Sigmoid colon (tissue), 7 donors: ENCODE data around the gene EEFSEC. TPM values are rescaled to one million over a fixed set of nuclear protein-coding genes. Genes with fewer than 3 reads are reported as not detected.
A peak's percentile ranks its signal among the peaks of the same experiment; 100 is the strongest.

ENCODE experiments used
- DNase-seq: peaks from one replicate; pipeline ENCODE4 v3.0.0-alpha.2; 2019
- H3K27ac ChIP-seq, 4 donors: fragments of 200-600 bp; sonication (generic); one replicate each; pipeline ENCODE4 v1.5.1; 2016 to 2019; ENCODE audit warnings: mild to moderate bottlenecking in 1 of 4
- H3K27me3 ChIP-seq, 3 donors: fragments of 200-600 bp; sonication (generic); one replicate each; pipeline ENCODE4 v1.5.1; 2019; ENCODE audit warnings: mild to moderate bottlenecking in 1 of 3
- H3K36me3 ChIP-seq, 4 donors: fragments of 200-600 bp; sonication (generic); one replicate each; pipeline ENCODE4 v1.5.1; 2016 to 2019
- H3K4me1 ChIP-seq, 4 donors: fragments of 200-600 bp; sonication (generic); one replicate each; pipeline ENCODE4 v1.5.1; 2017 to 2019
- H3K4me3 ChIP-seq, 4 donors: fragments of 200-600 bp; sonication (generic); one replicate each; pipeline ENCODE4 v1.5.1; 2017 to 2019; ENCODE audit warnings: mild to moderate bottlenecking in 2 of 4, moderate library complexity in 1 of 4
- H3K9me3 ChIP-seq, 4 donors: fragments of 200-600 bp in 3 of 4; sonication (generic) in 3 of 4; one replicate each; pipeline versions ENCODE4 v1.5.1 to v1.6.1; 2013 to 2019
- EP300 ChIP-seq, 4 donors: sonication (generic); formaldehyde crosslinking; IDR thresholded peaks; one replicate each; pipeline ENCODE4 v1.6.1; 2017; ENCODE audit warnings: antibody characterized with exemption in 4 of 4
- POLR2A ChIP-seq, 2 donors: fragments of 450-650 bp; IDR thresholded peaks; one replicate each; pipeline ENCODE4 v1.6.1; 2016; ENCODE audit warnings: antibody characterized with exemption in 2 of 2, mild to moderate bottlenecking in 2 of 2, moderate library complexity in 2 of 2
- POLR2AphosphoS5 ChIP-seq, 4 donors: sonication (generic); formaldehyde crosslinking; IDR thresholded peaks; one replicate each; pipeline ENCODE4 v1.6.1; 2017; ENCODE audit warnings: antibody characterized with exemption in 4 of 4
- WGBS, 2 donors: extraction: QIAGEN DNeasy Blood & Tissue Kit; methylation state at CpG; one replicate each; pipeline ENCODE4 v1.1.7; 2013; 5-methylcytosine and 5-hydroxymethylcytosine counted together
- intact Hi-C: fragments of 100-400 bp; cut with DNase I; formaldehyde crosslinking; loops from one replicate; pipeline ENCODE4 v1.15.1; 2023
- polyA plus RNA-seq, 3 donors: library from polyadenylated mRNA; stranded (reverse); fragments of 200-250 nt; gene quantifications; one replicate each; pipeline ENCODE4 v1.2.3, GENCODE V29; 2013
- total RNA-seq, 4 donors: library from RNA; depleted of rRNA; stranded (reverse); fragments of >200 nt; gene quantifications; one replicate each; pipeline ENCODE4 v1.1.0, GENCODE V29; 2016
- TF ChIP-seq, protein P1 (sequence below), 4 experiments: fragments of 450-650 bp in 3 of 4; fragments of 200-600 bp in 1 of 4; IDR thresholded peaks; one replicate each; pipeline ENCODE4 v1.5.1; 2016 to 2019; ENCODE audit warnings: antibody characterized with exemption in 4 of 4, mild to moderate bottlenecking in 3 of 4, moderate library complexity in 2 of 4
- donor health status: healthy with polysubstance abuse.
- donor health status: Bipolar disorder and iron deficiency.
- donor health status: healthy.

The EEFSEC gene
- total and polyA plus RNA-seq, 7 donors, result 5.3 to 16.1 (median 12.2) TPM

DNA sequence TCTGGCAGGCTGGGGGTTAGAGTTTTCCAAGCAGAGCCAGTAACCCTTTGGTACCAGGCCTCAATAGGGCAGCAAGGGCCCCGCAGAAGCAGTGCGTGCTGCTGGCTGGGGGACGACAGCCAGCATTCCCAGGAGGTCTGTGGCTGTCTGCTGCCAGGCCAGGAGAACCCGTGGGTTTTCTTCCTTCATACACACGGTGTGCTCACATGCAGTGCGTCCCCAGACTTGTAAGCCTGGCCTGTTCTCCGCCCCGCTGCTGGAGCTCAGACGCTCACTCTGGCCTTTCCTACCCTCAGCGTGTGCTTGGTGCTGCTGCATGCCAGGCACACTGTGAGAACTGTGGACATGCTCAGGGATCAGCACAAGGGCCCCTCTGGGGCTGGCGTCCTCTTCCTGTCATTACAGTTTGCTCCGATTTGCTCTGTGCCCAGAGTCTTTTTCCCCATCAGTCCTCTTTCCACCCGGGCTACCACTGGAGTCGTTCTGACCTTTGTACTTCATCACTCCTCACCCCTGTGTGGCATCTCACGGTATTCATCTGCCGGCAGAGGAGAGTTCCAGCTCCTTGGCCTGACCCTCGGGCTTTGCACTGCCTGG, 163.9 kb downstream of the EEFSEC start:
- WGBS, 2 donors, result 83% methylated on average over 17 of the region's 17 CpGs
- Histone ChIP-seq H3K27me3 (no peaks in the 10 kb centered on the region), H3K4me1 (peaks cover 0 to 16% (median 6%) of the 10 kb centered on the region in 4 donors), H3K36me3 (peaks cover 0 to 8% (median 0%) of the 10 kb centered on the region in 4 donors), H3K27ac (no peak overlapping the region), H3K9me3 (no peaks in the 10 kb centered on the region), H3K4me3 (no peak overlapping the region)
- intact Hi-C loops, result no loop called here
- no peak for DNase-seq
- no peak for TF ChIP-seq POLR2A (IDR thresholded peaks at IDR 0.05)
- no peak for TF ChIP-seq EP300 (IDR thresholded peaks at IDR 0.05)
- TF ChIP-seq, protein P1, sequence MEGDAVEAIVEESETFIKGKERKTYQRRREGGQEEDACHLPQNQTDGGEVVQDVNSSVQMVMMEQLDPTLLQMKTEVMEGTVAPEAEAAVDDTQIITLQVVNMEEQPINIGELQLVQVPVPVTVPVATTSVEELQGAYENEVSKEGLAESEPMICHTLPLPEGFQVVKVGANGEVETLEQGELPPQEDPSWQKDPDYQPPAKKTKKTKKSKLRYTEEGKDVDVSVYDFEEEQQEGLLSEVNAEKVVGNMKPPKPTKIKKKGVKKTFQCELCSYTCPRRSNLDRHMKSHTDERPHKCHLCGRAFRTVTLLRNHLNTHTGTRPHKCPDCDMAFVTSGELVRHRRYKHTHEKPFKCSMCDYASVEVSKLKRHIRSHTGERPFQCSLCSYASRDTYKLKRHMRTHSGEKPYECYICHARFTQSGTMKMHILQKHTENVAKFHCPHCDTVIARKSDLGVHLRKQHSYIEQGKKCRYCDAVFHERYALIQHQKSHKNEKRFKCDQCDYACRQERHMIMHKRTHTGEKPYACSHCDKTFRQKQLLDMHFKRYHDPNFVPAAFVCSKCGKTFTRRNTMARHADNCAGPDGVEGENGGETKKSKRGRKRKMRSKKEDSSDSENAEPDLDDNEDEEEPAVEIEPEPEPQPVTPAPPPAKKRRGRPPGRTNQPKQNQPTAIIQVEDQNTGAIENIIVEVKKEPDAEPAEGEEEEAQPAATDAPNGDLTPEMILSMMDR (IDR thresholded peaks at IDR 0.05), result no peak
- TF ChIP-seq POLR2AphosphoS5 (IDR thresholded peaks at IDR 0.05), result no peak

DNA sequence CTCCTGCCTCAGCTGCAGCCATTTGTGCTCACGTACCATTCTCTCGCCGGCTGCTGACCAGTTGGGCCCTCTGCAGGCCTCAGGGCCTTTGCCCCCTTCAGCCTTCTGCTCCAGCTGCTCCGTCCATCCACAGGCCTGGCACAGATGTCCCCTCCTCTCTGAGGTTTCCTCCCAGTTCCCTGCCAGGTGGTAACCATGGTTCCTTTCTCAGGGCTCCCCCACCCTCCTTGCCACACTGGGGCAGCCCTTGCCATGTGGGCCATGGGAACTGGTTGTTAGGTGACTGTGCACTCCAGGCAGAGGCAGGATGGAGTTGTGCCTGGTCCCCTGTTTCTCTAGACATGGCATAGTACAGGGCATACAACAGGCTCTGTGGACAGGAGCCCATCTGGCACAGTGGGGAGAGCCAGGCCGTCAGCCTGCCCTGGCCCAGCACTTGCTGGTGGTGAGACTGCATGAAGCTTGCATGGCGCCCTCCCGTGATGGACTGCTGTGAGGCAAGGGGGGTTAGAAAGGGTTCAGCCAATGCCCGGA, 164.5 kb downstream of the EEFSEC start:
- Histone ChIP-seq H3K27ac (no peak overlapping the region), H3K4me3 (no peak overlapping the region), H3K4me1 (peaks cover 0 to 16% (median 6%) of the 10 kb centered on the region in 4 donors), H3K9me3 (no peaks in the 10 kb centered on the region), H3K27me3 (no peaks in the 10 kb centered on the region), H3K36me3 (peaks cover 0 to 8% (median 0%) of the 10 kb centered on the region in 4 donors)
- TF ChIP-seq, protein P1 (IDR thresholded peaks at IDR 0.05), result no peak
- TF ChIP-seq EP300 (IDR thresholded peaks at IDR 0.05), result no peak
- TF ChIP-seq POLR2A (IDR thresholded peaks at IDR 0.05), result no peak
- no peak for TF ChIP-seq POLR2AphosphoS5 (IDR thresholded peaks at IDR 0.05)
- intact Hi-C loops, result no loop called here
- DNase-seq, result no peak
- WGBS, 2 donors, result 95 to 96% methylated on average over 8 of the region's 8 CpGs

DNA sequence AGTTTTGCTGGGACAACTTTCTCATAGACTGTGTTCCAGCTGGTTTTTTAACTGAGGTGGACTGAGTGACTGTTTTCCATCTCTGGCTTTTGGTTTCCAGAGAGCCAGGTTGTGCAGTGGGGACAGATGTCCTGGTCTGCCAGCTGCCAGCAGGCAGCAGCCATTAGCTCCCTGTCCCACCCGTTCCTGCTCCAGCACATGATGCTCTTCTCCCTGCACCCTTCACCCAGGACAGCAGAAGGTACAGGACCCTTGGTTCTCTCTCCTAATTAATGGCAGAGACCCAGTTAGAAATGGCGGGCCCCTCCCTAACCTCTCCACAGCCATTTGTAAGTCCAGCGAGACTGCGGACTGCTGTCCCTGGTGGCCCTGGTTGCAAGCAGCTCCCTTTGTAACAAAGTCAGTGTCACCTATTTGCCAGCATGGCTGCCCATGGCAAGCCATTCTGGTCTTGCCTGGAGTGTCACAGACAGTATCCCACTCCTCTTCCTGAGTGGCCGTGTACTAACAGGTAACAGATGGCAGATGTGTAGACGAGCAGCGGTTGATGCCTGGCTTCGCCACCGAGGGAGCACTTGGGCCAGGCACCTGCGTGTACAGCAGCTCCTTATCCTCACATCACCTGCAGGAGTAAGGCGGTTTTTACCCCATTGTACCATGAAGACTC, 165.1 kb downstream of the EEFSEC start:
- no peak overlapping the region for H3K27ac ChIP-seq
- no peak overlapping the region for H3K4me3 ChIP-seq
- no peaks in the 10 kb centered on the region for H3K9me3 ChIP-seq
- WGBS, 2 donors, result 93 to 94% methylated on average over 11 of the region's 11 CpGs
- peak; percentile 33 for DNase-seq
- H3K36me3 ChIP-seq, result peaks cover 0 to 8% (median 0%) of the 10 kb centered on the region in 4 donors
- TF ChIP-seq POLR2AphosphoS5 (IDR thresholded peaks at IDR 0.05) (no peak), POLR2A (IDR thresholded peaks at IDR 0.05) (no peak), EP300 (IDR thresholded peaks at IDR 0.05) (no peak)
- TF ChIP-seq, protein P1 (IDR thresholded peaks at IDR 0.05), result no peak
- H3K4me1 ChIP-seq, result peaks cover 0 to 16% (median 6%) of the 10 kb centered on the region in 4 donors
- intact Hi-C loops, result no loop called here
- H3K27me3 ChIP-seq, result no peaks in the 10 kb centered on the region

DNA sequence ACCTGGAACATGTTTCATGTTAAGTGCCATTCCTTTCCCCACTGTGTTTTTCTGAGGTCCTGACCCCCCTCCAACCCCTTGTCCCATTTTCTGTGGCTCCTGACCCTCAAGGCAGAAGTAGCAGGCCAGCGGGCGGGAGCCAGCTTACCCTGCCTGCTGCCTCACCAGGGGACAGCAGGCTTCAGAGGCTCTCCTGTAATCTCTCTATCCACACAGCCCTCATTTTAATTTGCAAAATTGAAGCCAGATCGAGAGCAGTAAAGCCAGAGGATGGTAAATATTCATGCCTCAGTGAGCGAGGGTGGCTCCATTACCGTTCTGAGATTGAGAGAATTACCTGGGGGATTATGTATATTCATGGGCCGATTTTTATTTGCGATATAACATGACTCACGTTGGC, 165.8 kb downstream of the EEFSEC start:
- Histone ChIP-seq H3K9me3 (no peaks in the 10 kb centered on the region), H3K27me3 (no peaks in the 10 kb centered on the region), H3K4me3 (no peak overlapping the region), H3K27ac (no peak overlapping the region), H3K36me3 (peaks cover 0 to 8% (median 0%) of the 10 kb centered on the region in 4 donors), H3K4me1 (peaks cover 0 to 16% (median 6%) of the 10 kb centered on the region in 4 donors)
- DNase-seq, result peak; percentile 27
- 94 to 96% methylated on average over 8 of the region's 8 CpGs for WGBS, 2 donors
- intact Hi-C loops, result no loop called here
- TF ChIP-seq POLR2AphosphoS5 (IDR thresholded peaks at IDR 0.05), result no peak
- TF ChIP-seq EP300 (IDR thresholded peaks at IDR 0.05), result no peak
- TF ChIP-seq, protein P1 (IDR thresholded peaks at IDR 0.05), result no peak
- no peak for TF ChIP-seq POLR2A (IDR thresholded peaks at IDR 0.05)
